CD4-positive, alpha-beta T cell treated with Interleukin-2 at 100 ng/mL for 4 hours (primary cell): ENCODE results near the gene RRH.
"Not testable (repeated sequence)": the region's sequence is repeated elsewhere in the genome, so short reads cannot be mapped to it uniquely, and the experiment has no call there.

ENCODE experiments used
- DNase-seq: peaks from one replicate; pipeline ENCODE4 v3.0.0-alpha.2; 2020; ENCODE audit warnings: low spot score

Gene RRH, protein sequence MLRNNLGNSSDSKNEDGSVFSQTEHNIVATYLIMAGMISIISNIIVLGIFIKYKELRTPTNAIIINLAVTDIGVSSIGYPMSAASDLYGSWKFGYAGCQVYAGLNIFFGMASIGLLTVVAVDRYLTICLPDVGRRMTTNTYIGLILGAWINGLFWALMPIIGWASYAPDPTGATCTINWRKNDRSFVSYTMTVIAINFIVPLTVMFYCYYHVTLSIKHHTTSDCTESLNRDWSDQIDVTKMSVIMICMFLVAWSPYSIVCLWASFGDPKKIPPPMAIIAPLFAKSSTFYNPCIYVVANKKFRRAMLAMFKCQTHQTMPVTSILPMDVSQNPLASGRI

DNA sequence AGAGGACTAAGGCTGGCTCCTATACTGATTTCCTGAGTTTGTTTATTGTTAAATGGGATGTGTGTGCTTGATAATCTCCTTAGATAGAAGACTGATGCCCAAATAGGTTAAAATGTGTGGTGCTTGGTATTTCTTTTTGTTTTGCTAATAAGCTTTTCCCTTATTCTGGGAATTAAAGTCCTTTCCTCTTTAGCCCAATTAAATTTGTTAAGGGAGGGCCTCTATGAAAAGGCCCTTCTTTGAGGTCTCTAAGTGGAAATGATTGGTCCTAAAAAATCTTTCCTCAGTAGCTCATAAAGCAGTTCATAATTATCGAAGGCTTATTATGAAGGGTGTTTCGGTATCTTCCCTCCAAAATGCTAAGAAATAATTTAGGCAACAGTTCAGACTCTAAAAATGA, at the start of gene RRH:
Gene RRH (plus strand): TSS at position 301 of the 400 bp plus-strand sequence. CDS start 56 bp downstream, at position 357.
- DNase-seq: no peak

DNA sequence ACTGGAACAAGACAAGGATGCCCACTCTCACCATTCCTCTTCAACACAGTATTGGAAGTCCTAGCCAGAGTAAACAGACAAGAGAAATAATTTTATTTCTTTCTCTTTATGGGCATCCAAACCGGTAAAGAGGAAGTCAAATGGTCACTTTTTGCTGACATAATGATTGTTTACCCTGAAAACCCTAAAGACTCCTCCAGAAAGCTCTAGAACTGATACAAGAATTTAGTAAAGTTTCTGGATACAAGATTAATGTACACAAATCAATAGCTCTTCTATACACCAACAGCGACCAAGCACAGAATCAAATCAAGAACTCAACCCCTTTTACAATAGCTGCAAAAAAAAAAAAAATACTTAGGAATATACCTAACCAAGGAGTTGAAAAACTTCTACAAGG, 45.7 kb upstream of the RRH start:
- not testable (repeated sequence) for DNase-seq

DNA sequence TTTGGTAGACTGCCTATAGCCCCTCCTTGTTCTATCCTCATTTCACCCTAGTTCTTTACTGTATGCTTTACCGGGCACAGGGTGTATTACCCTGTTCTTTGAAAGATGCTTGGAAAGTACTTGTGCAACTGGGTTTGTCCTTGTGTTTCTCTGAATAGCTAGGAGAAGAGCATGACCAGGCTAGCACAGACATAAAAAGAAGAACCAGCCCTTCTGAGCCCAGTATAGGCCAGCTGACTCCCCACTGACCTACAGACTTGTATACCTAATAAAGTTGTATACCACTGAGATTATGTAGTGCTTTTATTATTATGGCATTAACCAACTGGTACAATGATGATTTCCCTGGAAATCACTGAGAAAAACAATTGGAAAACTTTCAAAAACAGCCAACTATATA, 40.9 kb upstream of the RRH start:
- no peak for DNase-seq

DNA sequence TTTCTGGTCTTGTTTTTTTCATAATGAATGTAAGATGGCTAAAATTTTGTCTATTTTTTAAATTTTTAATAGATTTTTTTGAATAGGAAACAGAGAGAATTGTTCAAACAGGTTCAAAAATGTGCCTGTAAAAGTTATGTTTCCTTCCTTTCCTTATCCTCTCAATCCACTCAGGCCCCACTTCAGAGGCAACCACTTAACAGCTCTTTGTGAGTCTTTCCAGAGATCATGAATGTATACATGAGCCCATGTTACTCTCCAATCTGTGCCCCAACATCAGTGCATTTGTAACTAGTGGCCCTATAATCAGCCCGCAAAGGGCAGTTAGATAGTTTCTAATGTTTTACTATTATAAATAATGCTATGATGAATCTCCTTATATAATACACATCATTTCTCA, 40.0 kb upstream of the RRH start:
- DNase-seq: no peak

DNA sequence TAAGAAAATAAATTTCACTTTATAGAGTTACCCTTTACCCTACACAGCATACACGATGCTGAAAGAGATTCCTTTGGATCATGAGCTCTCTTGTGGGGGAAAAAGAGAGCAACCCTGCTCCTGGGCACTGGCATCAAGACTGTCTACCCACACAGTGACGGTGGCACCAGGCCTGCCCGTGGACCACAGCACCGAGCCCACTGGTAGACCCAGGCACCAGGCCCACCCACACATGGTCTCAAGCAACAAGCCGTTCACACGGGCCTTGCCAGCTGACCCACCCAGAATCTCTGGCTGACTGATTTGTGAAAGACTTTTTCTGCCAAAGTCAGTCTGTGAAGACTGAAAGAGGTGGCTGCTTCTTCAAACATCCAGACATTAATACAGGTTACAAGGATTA, 32.7 kb upstream of the RRH start:
- no peak for DNase-seq

DNA sequence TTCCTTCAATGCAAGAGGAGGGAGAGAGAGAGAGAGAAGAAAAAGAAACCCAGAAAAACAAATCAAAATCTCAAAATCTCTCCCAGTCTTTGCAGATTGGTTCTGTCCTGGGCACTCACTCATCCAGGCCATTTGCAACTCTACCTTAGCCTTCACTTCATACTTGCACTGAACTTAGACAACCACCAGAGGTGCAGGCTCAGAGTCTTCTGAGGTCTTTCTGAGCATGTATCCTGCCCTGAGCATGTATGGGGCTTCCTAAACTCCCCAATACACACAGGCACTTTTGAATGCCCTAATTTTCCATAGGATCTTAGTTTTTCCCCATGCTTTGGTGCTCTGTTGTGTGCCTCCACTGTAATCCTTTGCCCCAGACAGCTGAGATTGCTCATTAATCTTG, 28.9 kb upstream of the RRH start:
- DNase-seq: no peak

DNA sequence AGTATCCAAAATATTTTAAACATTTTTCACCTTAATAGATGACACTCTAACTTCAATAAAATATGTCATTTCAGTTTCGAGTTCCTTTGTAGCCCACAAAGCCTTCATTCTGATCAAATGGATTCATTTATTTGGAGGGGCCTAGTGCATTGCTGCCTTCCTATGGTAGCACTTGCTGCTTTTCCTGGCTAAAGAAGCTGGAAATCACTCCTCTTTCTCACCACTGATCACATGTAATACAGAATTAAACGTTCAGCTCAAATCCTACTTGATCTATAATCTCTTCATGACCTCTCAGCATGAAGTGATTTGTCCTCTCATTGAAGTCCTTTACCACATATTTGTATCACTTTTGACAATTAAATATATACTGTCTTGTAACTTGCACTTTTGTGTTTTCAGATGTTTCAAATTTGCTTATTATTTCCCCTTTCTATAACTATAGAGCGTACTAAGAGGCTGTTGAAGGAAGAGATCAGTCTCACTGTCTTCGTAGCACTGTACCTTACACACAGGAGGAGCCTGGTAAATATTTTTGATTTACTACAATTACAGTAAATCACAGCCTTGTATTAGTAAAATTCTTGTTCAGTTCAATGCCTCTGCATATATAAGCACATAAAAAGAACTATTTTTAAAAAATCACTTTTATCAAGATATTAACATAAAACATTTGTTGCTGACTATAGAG, 26.5 kb upstream of the RRH start:
- no peak for DNase-seq

DNA sequence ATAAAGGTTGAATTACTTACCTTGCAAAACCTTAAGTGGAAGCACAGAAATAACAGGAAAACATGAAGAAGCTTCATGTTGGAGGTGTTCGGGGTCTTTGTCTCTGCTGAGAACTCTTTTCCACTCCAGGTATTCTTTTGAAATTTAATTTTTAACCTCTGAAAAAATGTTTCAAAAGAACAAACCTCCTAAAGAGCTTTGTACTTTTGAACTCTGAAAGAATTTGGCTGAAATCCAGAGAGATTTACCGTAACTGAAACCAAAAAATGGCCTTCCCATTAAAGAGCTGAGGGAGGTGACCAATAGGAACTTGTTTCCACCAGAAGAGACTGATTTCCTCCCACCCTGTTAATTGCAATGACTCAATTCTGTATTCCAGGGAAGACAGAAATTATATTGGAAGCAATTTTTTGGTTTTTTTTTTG, 25.9 kb upstream of the RRH start, which contains the start of gene CFI:
Gene CFI (minus strand): TSS at position 105 of the 425 bp plus-strand sequence. CDS start 28 bp downstream, at position 77.
- no peak for DNase-seq

DNA sequence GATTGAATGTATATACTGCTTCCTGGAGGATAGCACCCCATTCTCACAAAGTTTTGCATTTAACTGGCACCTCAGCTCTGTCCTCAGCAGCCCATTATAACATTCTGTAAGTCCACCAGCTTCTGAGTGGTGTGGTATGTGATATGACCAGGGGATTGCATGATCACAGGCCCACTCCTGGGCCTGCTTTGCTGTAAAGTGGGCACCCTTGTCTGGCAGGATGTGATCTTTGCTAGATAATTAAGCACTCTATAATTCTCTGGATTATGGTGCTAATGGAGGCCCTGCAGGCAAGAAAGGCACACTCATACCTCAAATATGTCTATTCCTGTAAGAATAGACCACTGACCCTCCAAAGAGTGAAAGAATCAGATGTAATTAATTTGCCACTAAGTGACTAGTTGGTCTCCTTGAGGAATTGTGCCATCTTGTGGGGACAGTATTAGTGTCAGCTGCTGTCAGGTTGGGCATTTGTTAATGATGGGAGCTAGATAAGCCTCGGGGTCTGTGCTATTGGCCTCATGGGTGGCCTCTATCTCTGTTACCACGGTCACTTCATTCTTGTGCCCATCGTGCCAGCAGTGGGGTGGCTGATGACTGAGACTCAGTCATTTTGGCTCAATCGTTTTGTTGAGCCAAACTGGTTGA, 23.7 kb upstream of the RRH start:
- DNase-seq: peak; percentile 30

DNA sequence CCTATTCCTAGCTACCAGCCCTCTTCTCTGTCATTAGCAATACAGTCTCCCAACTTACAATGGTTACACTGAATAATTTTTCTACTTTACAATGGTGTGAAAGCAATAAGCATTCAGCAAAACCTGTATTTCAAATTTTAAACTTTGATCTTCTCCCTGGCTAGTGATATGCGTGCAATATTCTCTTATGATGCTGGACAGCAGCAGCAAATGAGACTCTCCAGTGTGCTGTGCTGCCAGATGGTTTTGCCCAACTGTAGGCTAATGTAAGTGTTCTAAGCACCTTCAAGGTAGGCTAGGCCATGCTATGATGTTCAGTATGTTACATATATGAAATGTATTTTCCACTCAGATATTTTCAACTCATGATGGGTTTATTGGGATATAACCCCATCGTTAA, 18.1 kb upstream of the RRH start:
- no peak for DNase-seq

DNA sequence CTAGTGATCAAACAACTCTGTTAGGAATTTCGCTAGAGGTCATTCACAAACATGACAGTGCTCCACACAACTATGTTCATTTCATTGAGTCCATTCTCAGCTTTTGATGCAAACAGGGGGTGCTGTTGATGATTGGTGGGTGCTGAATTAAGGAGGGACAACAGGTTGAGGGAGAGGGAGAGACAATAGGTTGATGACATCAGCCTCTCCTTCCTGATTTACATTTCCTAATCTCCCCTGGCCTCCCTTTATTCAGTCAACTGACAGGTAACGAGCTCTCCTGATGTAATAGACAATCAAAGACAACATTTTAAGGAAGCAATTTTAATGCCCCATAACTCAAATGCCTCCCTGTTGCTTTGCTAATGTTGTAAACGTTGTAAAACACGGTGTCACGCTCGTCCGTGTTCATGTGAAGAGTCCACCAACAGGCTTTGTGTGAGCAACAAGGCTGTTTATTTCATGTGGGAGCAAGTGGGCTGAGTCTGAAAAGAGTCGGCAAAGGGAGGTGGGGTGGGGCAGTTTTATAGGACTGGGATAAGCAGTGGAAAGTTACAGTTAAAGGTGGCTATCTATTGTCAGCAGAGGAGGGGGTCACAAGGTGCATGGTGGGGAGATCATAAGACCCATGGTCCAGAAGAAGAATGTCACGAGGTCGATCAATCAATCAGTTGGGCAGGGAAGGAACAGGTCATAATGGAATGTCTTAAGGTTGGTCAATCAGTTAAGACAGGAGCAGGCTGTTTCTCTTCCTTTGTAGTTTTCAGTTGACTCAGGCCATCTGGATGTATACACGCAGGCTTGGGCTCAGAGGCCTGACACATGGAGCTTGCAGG, 17.0 kb upstream of the RRH start:
- no peak for DNase-seq

DNA sequence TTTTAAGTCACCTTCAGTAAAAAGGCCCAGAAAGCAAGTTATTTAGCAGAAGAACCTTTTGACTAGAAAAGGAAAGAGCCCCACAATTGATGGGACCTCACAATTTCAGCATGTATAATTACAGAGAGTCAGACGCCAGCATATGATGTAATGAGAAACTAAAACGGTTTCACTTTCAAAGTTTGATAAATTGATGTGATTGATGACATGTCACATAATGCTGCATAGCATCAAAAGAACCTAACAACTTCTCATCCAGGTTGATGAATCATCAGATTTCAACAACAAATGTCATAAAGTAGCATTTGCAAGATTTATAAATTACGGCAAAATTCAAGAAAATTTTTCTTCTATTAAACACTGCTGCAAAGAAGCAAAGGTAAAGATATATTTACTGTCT, 16.1 kb upstream of the RRH start:
- DNase-seq: no peak

DNA sequence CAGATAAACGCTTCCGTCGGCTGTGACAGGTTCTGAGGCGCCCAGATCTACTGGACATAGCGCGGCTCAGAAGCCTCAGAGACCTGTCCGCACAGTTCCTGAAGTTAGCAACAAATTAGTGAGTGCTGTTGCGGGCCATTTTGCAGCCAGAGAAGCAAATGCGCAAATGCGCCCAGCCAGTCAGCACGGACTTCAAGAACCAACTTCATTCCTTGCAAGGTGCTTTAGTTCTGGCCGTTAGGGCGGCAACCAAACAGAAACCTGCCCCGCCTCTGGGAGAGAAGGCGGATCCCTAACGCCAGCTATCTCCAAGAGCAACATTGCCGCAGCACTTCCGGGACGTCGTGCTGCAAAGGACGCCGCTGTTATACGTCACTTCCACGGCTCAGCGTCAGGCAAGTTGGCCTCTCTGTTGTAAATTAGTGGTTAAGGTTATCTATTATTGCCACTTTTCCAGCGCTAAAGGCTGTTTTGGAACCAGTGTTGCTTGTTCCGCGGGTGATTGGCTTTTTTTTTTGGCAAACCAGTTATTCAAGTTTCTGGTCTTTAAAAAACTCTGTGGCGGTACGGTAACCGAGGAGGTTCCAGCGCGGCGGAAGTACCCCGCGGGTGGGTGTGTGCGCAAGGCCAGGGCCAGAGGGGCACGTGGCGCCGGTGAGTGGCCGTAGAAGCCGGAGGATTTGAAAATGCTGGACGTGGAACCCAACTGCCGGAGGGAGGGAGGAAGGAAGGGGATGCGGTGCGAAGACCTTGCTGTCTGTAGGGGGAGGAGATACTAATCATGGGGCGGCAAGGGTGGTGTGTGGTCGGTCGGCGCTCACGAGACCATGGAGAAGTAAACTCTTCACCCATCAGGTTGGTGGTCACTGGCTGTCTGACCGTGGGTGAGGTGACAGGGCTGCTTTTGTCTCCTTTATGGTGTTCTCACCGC, 12.4 kb upstream of the RRH start, which contains the start of gene GAR1:
Gene GAR1 (plus strand): TSS at position 612 of the 931 bp plus-strand sequence. CDS start 403 bp downstream, outside the sequence.
- peak; percentile 88 for DNase-seq

DNA sequence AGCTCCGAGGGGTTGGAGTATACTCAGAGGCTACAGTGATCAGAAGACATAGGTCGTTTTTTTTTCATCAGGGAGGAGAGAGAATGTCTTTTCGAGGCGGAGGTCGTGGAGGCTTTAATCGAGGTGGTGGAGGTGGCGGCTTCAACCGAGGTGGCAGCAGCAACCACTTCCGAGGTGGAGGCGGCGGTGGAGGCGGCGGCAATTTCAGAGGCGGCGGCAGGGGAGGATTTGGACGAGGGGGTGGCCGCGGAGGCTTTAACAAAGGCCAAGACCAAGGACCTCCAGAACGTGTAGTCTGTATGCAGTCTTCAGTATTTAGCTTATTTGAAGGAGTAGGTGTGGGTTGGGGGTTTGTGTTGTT, 11.7 kb upstream of the RRH start:
- DNase-seq: peak; percentile 29

DNA sequence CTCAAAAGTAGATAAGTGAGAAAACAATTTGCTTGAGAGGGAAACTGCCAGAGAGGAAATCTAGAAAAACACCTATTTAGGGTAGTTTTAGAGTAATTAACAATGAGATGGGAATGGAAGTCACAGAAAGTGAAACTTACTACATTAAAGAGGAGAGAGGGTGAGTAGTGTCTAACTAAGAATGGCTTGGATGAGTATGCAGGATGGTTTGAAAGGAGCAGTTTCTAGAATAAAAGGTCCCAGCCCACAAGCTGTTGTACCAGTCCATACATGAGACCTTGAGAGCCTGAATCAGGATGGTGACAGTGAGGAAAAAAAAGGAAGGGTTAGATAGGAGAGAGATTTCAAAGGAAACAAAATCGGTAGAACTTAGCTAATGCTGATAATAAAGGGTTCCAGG, 10.9 kb upstream of the RRH start:
- no peak for DNase-seq

DNA sequence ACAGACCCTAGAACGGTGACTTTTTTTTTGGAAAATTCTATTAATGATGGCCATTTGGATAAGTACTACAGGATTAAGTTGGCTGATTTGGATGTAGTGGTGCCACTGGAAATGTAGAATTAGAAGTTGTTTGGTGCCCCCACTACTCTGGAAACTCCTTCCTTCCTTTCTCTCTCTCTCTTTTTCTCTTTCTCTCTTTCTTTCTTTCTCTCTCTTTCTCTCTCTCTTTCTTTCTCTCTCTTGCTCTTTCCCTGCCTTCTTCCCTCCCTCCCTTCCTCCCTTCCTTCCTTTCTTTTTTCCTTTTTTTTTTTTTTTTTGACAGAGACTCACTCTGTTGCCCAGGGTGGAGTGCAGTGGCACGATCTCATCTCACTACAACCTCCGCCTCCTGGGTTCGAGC, 9.5 kb upstream of the RRH start:
- no peak for DNase-seq

DNA sequence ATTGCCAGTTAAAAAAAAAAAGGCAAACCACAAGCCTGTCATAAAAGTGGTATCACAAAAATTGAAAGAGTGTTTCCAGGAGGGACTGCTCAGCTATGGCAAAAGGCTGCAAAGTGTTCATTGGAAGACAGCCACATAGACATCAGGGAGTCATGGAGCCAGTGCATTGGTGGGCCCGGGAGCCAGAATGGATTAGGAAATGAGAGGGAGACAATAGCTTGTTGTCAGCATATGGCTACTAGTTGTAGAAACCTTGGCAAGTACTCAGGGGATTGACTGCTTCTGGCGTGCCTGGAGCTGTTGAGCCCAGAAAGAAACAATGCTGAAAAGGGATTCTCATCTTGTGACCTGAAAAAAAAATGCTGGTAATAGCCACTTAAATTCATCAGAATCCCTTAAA, 7.2 kb upstream of the RRH start:
- no peak for DNase-seq

DNA sequence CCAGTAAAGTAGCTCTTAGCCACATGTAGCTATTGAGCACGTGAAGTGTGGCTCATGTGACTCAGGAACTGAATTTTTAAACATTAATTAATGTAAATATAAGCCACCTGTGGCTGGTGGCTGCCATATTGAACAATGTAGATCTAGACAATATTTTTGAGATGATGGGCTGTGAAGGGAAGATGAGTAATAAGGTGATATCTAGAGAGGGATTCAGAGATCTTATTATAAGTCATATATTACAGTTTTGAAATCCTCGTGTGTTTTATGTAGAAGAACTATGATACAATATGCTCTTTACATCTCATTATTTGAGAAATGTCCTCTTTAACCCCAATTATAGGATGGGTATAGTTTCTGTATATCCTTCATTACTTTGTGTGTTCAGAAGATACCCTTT, 6.6 kb upstream of the RRH start:
- no peak for DNase-seq

DNA sequence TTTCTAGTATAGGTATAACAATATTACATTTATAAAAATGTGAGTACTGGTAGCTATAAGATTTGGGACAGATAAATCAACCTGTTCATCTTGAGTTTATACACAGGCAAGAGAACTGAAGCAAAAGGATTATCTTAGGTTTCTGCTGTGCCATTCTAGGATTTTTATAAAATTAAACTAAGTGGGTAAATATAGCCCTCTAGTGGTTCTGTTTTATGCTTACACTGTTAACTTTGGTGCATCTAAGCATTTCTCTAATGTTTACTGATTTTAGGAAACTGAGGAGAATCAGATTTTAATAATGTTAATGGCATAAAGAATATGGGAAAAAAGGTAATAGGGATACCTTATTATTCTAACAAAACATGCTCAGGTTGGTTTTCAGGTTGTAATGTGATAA, 1.1 kb upstream of the RRH start:
- peak; percentile 25 for DNase-seq

DNA sequence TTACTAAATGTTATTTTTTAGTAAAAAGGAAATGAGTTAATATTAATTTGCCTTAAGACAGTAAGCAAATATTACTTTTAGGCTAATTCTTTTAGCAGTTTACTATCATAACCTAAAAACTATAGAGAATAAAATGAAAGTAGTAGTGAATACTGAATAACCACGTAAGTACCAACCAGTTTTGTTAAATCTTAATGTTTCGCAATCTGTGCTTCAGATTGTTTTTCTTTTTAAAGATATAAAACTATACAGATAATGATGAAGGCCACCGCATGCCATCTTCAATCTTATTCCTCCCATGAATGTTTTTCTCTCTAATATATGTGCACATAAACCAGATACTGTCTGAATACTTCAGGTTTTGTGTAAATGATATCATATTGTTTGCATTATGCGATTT, 6.0 kb downstream of the RRH start:
- no peak for DNase-seq

DNA sequence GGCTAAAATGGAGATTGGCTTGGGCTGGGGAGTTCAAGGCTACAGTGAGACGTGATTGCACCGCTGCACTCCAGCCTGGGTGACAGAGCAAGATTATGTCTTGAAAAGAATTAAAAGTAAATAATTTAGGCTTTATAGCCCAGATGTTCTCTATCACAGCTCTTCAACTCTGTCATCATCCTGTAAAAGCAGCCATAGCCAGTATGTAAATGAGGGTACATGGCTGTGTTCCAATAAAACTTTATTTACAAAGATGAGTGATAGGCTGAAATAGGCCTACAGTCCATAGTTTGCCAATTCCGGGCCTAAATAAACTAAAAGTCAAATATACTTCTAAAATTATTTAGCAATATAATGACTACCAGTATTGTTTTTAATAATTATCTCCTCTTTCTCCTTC, 9.2 kb downstream of the RRH start:
- DNase-seq: no peak
